Tibial nerve (tissue), 4 donors: ENCODE data around the gene FBH1.
"Not testable (repeated sequence)": the region's sequence is repeated elsewhere in the genome, so short reads cannot be mapped to it uniquely, and the experiment has no call there.

ENCODE experiments used
- CTCF ChIP-seq, 5 experiments: fragments of 200-600 bp in 3 of 5; fragments of 450-650 bp in 2 of 5; sonication (generic) in 3 of 5; IDR thresholded peaks; one replicate each; pipeline ENCODE4 v1.5.1; 2016 to 2019; ENCODE audit warnings: antibody characterized with exemption in 5 of 5, mild to moderate bottlenecking in 3 of 5, moderate library complexity in 2 of 5
- EP300 ChIP-seq, 2 donors: sonication (generic); formaldehyde crosslinking; IDR thresholded peaks; one replicate each; pipeline ENCODE4 v1.6.1; 2017; ENCODE audit warnings: antibody characterized with exemption in 2 of 2, mild to moderate bottlenecking in 1 of 2
- POLR2A ChIP-seq, 2 donors: fragments of 450-650 bp; IDR thresholded peaks; one replicate each; pipeline ENCODE4 v1.6.1; 2017; ENCODE audit warnings: antibody characterized with exemption in 2 of 2, mild to moderate bottlenecking in 2 of 2, moderate library complexity in 2 of 2

GRCh38 chr10:5868383-5868782, 21.7 kb upstream of the FBH1 start:
- not testable (repeated sequence) for TF ChIP-seq POLR2A, CTCF, EP300 (IDR thresholded peaks at IDR 0.05)
